Uterus (tissue), 2 donors: Measurements from ENCODE around the gene NT5C3A.
"Not testable (repeated sequence)": the region's sequence is repeated elsewhere in the genome, so short reads cannot be mapped to it uniquely, and the experiment has no call there.

Experiments used
- CTCF ChIP-seq, 4 experiments: fragments of 200-600 bp in 2 of 4; fragments of 450-650 bp in 2 of 4; sonication (generic) in 2 of 4; IDR thresholded peaks; one replicate each; pipeline ENCODE4 v1.5.1; 2016 to 2019; ENCODE audit warnings: antibody characterized with exemption in 4 of 4, mild to moderate bottlenecking in 2 of 4, moderate library complexity in 1 of 4
- POLR2A ChIP-seq, 2 donors: fragments of 450-650 bp; IDR thresholded peaks; one replicate each; pipeline ENCODE4 v1.6.1; 2016; ENCODE audit warnings: antibody characterized with exemption in 2 of 2, mild to moderate bottlenecking in 1 of 2, moderate library complexity in 1 of 2

- TF ChIP-seq CTCF, POLR2A (IDR thresholded peaks at IDR 0.05): not testable (repeated sequence)
These were observed 95.4 kb downstream of the NT5C3A start for GRCh38 chr7:32967268-32967582.
